Activated CD4-positive, alpha-beta memory T cell treated with anti-CD3 and anti-CD28 coated beads, Interleukin-2, amount 10 ng/mL, durations not matched to agents 7 days and 5 days (primary cell): ENCODE data around the gene EPHA6. TPM values are rescaled to one million over a fixed set of nuclear protein-coding genes. Genes with fewer than 3 reads are reported as not detected.

ENCODE experiments used
- CTCF ChIA-PET: fragments of 350-600 bp; sonication (Branson Sonifier 250); formaldehyde crosslinking; loops from one replicate; lab custom pipeline; 2021; ENCODE audit warnings: antibody characterized with exemption, inconsistent platforms; lab: Charles Lee
- POLR2A ChIA-PET: fragments of 350-600 bp; sonication (Branson Sonifier 250); formaldehyde crosslinking; loops from one replicate; lab custom pipeline; 2021; ENCODE audit warnings: antibody characterized with exemption; lab: Charles Lee
- DNase-seq: peaks from one replicate; pipeline ENCODE4 v3.0.0-alpha.2; 2020
- H3K27ac Mint-ChIP-seq: one replicate; pipeline ENCODE4 v1.8.0; 2021; ENCODE audit warnings: mild to moderate bottlenecking, mixed read lengths
- H3K27me3 Mint-ChIP-seq: one replicate; pipeline ENCODE4 v1.8.0; 2021; ENCODE audit warnings: mixed read lengths
- H3K36me3 Mint-ChIP-seq: one replicate; pipeline ENCODE4 v1.8.0; 2021; ENCODE audit warnings: low read depth, mixed read lengths
- H3K4me1 Mint-ChIP-seq: one replicate; pipeline ENCODE4 v1.8.0; 2021; ENCODE audit warnings: mixed read lengths
- H3K4me3 Mint-ChIP-seq: one replicate; pipeline ENCODE4 v1.8.0; 2021; ENCODE audit warnings: mild to moderate bottlenecking, mixed read lengths
- H3K9me3 Mint-ChIP-seq: one replicate; pipeline ENCODE4 v1.8.0; 2021; ENCODE audit warnings: mixed read lengths
- total RNA-seq, 2 experiments: library from RNA; stranded (reverse); gene quantifications; one replicate each; pipeline ENCODE4 v1.2.3, GENCODE V29; 2021

Gene EPHA6
- total RNA-seq, 2 experiments from 2014 or later: not detected

DNA sequence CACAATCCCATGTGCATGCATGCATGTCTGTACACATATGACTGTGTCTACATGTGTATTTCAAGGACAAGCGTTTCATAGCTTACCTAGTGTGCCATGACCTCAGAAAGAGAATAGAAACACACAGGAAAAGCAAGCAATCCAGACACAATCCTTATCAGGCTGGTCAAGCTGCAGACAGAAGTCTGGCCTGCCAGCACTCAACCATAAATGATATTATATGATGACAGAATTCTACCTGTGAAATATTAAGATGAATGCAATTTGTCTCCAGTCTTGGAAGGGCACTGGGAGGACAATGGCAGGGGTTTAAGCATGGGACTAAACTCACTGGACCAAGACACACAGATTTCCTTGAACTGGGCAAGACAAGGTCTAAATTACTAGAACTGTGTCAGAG is 899.2 kb downstream of the EPHA6 start:
- no peak for DNase-seq
- ChIA-PET POLR2A (no interaction called here), CTCF (no interaction called here)
- Mint-ChIP-seq H3K27me3 (peaks cover 7% of the 10 kb centered on the region), H3K4me3 (no peak overlapping the region), H3K36me3 (no peaks in the 10 kb centered on the region), H3K27ac (no peak overlapping the region), H3K4me1 (no peaks in the 10 kb centered on the region), H3K9me3 (no peaks in the 10 kb centered on the region)

DNA sequence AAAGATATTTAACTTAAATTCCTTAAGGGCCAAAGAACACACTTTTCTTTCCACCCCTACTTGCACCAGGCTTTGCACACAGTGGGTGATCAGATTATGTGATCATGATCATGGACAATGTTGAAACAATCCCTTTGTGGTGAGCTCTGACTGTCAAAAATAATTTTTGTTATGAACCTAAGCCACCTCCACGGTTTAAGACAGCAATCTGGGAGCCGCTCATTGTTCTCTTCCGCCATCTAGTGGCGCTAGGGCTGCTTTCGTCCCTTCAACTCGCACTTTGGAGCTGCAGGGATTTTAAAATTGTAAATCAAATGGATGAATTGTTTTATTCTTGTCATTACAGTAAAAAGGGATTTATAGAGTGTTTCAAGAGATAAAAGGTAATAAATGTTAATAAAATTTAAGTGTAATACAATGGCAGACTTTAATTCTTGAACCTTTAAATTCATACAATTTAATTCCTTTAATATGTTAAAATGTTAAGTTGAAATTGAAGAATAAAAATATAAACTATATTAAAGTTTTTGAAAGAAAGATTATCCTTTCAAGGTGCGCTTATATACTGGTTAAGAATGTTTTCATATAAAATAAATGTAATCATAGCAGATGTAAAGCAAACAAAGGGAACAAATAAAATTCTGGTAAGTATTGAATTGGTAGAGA is 904.9 kb downstream of the EPHA6 start:
- no peaks in the 10 kb centered on the region for H3K9me3 Mint-ChIP-seq
- no peaks in the 10 kb centered on the region for H3K36me3 Mint-ChIP-seq
- no peak overlapping the region for H3K27ac Mint-ChIP-seq
- ChIA-PET POLR2A (no interaction called here), CTCF (interaction anchor here (0.6 to 2.7 kb wide), 16 partner anchors 10 to 857 kb away, joined by 3 to 11 read pairs (median 4); partner anchors contain the start of gene ARL6)
- peaks cover 8% of the 10 kb centered on the region for H3K27me3 Mint-ChIP-seq
- no peak overlapping the region for H3K4me3 Mint-ChIP-seq
- H3K4me1 Mint-ChIP-seq: no peaks in the 10 kb centered on the region
- DNase-seq: peak; percentile 62

DNA sequence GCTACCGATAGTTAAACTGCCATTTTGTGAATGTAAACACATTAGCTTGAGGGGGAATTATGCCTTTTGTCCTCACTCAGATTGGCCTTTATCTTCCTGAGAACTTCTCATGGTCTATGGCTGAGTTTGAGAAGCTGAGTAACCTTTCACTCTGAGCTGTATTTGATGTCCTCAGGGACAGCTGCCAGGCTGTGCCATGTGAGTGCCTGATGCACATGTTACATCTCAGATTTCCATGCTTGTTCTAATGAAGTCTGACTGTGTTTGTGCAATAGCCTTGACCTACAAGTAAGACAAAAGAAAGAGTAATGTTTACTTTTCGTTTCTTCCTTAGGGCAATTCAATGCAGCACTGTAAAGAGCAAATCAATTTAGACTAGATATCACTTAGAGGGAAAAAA is 906.0 kb downstream of the EPHA6 start:
- Mint-ChIP-seq H3K9me3 (no peaks in the 10 kb centered on the region), H3K4me3 (no peak overlapping the region), H3K27me3 (peaks cover 8% of the 10 kb centered on the region), H3K27ac (no peak overlapping the region), H3K36me3 (no peaks in the 10 kb centered on the region), H3K4me1 (no peaks in the 10 kb centered on the region)
- POLR2A ChIA-PET: no interaction called here
- CTCF ChIA-PET: interaction anchor here (0.8 to 2.7 kb wide), 5 partner anchors 8 to 858 kb away, joined by 3 to 8 read pairs (median 3); no protein-coding TSS in a partner anchor
- DNase-seq: no peak

DNA sequence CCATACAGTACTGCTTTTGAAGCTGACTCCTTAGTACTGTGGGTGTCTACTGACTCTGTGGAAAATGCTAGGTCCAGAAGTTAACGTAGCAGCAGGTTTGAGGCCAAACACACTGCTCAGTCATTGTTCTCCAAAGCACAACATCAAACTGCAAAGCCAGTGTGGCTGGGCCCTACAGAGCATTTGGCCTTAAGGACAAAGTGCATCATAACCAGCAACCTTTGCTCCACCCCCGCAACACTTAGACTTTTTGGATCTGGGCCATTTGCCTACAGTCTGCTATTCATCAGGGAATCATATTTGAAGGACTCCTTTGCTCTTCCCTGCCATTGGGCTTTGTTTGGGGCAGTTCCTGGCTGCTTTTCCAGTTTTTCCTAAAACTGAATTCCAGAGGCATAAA is 907.1 kb downstream of the EPHA6 start:
- H3K27ac Mint-ChIP-seq: no peak overlapping the region
- H3K27me3 Mint-ChIP-seq: peaks cover 8% of the 10 kb centered on the region
- H3K4me3 Mint-ChIP-seq: no peak overlapping the region
- no peaks in the 10 kb centered on the region for H3K9me3 Mint-ChIP-seq
- no peaks in the 10 kb centered on the region for H3K36me3 Mint-ChIP-seq
- ChIA-PET CTCF (no interaction called here), POLR2A (no interaction called here)
- no peaks in the 10 kb centered on the region for H3K4me1 Mint-ChIP-seq
- no peak for DNase-seq

DNA sequence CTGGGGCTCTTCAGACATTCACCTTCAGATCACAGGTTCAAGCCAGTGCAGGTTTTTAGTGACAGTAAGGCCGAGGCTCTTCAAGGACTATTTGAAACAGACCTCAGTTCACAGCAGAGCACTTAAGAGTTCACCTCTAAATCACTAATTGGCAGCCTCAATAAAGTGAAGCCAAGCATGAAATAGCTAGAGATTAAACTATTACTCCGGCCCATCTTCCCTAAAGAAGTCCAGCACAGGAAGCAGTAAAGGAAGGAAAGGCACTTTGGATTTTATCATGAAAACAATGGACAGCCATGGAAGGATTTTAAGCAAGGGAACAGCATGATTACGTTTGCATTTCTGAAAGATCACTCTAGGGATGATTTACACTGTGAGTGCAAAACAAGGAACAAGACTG is 922.5 kb downstream of the EPHA6 start:
- Mint-ChIP-seq H3K27me3 (peaks cover 11% of the 10 kb centered on the region), H3K9me3 (no peaks in the 10 kb centered on the region), H3K4me3 (no peak overlapping the region), H3K36me3 (no peaks in the 10 kb centered on the region), H3K4me1 (no peaks in the 10 kb centered on the region), H3K27ac (no peak overlapping the region)
- CTCF ChIA-PET: interaction anchor here (1.6 kb wide), 1 partner anchor 18 kb away, joined by 4 read pairs; no protein-coding TSS in a partner anchor
- POLR2A ChIA-PET: no interaction called here
- no peak for DNase-seq

DNA sequence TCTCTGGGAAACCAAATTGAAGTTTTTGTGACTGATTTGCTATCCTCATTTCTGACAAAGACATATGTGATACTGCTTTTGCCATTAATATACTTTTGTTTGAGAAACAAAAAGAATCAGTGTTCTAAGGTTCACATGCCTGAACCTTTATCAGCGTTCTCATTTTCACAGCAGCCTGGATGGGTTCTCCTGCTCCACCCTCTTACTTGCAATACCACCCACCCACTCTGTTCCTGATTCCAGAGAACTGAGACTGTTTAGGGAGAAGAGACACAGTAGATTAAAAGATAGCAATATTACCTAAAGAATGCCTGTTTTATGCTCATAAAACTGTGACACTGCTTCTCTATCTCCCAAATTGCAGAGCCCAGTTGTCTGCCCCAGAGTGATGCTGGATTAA is 924.4 kb downstream of the EPHA6 start:
- Mint-ChIP-seq H3K9me3 (no peaks in the 10 kb centered on the region), H3K27me3 (peaks cover 11% of the 10 kb centered on the region), H3K4me3 (no peak overlapping the region), H3K36me3 (no peaks in the 10 kb centered on the region), H3K27ac (no peak overlapping the region), H3K4me1 (no peaks in the 10 kb centered on the region)
- ChIA-PET CTCF (no interaction called here), POLR2A (no interaction called here)
- DNase-seq: no peak

DNA sequence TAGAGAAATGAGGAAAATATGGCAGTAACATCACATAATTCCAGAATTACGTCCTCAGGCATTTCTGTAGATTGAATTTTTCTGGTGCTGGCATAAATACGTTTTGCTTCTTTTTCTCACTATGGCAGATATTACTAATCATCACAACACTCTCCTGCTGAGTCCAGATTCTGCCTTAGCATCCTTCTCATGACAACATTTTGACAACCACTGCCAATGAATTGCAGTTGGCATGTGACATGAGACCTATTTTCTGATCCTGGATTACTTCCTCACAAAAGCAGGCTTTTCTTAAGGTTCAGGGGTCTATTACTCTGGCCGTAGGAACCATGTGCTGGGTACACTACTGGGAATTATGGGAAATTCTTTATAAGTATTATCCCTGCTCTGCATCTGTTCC is 927.6 kb downstream of the EPHA6 start:
- H3K4me3 Mint-ChIP-seq: no peak overlapping the region
- H3K27ac Mint-ChIP-seq: no peak overlapping the region
- H3K36me3 Mint-ChIP-seq: no peaks in the 10 kb centered on the region
- DNase-seq: no peak
- H3K27me3 Mint-ChIP-seq: peaks cover 12% of the 10 kb centered on the region
- H3K9me3 Mint-ChIP-seq: no peaks in the 10 kb centered on the region
- H3K4me1 Mint-ChIP-seq: no peaks in the 10 kb centered on the region
- ChIA-PET POLR2A (no interaction called here), CTCF (no interaction called here)

DNA sequence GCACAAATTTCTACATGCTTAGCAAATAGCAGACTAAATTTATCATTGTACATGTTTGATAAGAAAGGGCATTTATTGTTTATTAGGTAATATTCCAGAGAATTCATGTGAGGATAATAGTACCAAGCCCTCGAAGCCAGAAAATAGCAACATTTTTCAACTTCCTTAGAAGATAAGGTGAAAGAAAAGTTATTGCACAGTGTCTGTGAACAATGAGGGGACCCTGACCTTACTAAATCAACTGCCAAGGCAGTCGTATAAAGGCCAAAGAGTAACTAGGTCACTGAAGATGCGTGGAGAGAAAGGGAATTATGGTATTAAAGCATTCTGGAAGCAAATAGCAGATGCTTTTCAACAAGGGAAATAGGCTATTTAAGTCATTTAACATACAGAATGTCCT is 929.9 kb downstream of the EPHA6 start:
- no peaks in the 10 kb centered on the region for H3K9me3 Mint-ChIP-seq
- peaks cover 11% of the 10 kb centered on the region for H3K27me3 Mint-ChIP-seq
- no peak overlapping the region for H3K4me3 Mint-ChIP-seq
- H3K27ac Mint-ChIP-seq: no peak overlapping the region
- POLR2A ChIA-PET: no interaction called here
- H3K4me1 Mint-ChIP-seq: no peaks in the 10 kb centered on the region
- H3K36me3 Mint-ChIP-seq: no peaks in the 10 kb centered on the region
- no peak for DNase-seq
- CTCF ChIA-PET: no interaction called here

DNA sequence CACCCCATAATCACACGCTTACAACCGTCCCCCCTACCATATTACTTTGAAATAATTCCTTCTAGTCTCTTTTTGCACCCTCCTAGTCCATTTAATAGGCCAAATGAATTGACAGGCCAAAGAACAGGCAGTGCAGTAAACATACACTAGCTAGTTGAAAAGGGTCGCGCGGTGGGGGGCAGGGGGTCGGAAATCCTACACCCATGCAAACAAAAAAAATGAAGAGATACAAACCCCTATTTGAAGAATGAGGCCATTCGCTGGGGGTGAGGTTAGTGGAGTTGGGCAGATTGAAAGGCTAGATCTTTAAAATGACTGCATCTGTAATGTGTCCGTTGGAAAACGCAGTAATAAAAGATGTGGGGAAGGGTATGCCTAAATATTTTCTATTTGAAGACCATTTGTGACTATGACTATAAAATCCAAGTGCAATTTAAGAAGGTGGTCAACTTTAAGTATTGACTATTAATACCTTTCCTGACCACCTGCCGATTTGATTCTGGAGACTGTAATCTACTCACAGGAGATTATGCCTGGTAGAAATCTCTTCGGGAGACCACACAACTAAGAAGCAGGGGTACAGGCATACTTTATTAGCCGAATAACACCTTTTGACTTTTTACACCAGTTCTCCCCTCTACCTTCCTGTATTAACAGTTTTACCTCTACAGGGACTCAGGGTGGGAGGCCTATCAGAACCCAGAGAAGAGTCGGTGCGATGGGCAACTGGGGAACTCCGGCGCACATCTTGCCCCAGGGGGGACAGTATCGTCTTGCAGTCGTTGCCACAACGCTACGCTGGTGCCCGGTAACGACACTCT is 949.4 kb downstream of the EPHA6 start:
- H3K4me1 Mint-ChIP-seq: peaks cover 38% of the 10 kb centered on the region
- CTCF ChIA-PET: interaction anchor here (0.7 to 1.8 kb wide), 7 partner anchors 45 to 565 kb away, joined by 3 to 12 read pairs (median 3); no protein-coding TSS in a partner anchor
- DNase-seq: no peak
- H3K4me3 Mint-ChIP-seq: peak overlapping the region; percentile 97
- no peaks in the 10 kb centered on the region for H3K9me3 Mint-ChIP-seq
- H3K27me3 Mint-ChIP-seq: peaks cover 6% of the 10 kb centered on the region
- H3K27ac Mint-ChIP-seq: peak overlapping the region; percentile 84
- POLR2A ChIA-PET: interaction anchor here (0.8 to 1.2 kb wide), 4 partner anchors 12 to 275 kb away, joined by 3 to 4 read pairs (median 3); no protein-coding TSS in a partner anchor
- no peaks in the 10 kb centered on the region for H3K36me3 Mint-ChIP-seq

DNA sequence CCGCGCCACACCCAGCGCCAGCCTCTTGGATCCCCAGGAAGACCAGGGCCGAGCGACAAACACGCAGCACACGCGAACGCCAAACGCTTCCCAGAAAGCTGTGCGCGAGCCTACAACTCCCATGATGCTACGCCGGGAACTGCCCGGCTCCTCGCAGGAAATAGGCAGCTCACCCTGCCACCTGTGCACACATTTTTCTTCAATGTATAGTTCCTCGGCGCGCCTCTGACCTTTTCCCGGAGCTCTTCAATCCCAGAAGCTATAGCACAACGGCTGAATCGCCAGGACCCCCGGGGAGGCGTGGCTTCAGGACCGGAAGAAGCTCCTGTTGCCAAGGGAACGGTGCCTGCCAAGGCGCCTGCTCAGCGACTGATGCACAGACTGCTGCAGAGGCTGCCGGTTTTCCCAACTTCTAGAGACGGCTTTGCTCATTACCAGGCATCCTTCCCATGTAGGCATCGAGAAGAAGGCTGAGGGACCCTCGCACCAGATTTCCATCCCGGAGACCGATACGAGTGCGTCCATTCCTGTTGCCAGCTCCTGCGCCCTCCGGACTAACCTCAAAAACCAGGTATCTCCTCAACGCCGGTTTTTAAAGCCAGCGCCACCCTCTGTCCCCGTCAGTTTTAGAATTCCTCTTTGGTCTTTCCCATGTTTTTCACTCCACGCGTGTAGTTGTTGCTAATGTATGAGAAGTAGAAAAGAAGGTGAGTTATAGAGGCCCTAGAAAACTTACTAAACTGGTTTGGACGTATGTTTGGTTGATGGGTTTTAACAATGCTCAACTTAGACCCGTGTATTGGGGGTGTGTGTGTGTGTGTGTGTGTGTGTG is 950.2 kb downstream of the EPHA6 start, which contains the start of gene ARL6:
Gene ARL6, plus strand, starts transcription at position 352 of the 832 bp plus-strand sequence. CDS start 3,350 bp downstream, outside the sequence.
- ChIA-PET POLR2A (interaction anchor here (0.8 to 1.5 kb wide), 6 partner anchors 12 to 274 kb away, joined by 3 to 5 read pairs (median 4); partner anchors contain the start of gene CRYBG3), CTCF (interaction anchor here (0.7 to 1.8 kb wide), 8 partner anchors 45 to 564 kb away, joined by 3 to 12 read pairs (median 3); no protein-coding TSS in a partner anchor)
- Mint-ChIP-seq H3K27me3 (no peaks in the 10 kb centered on the region), H3K9me3 (no peaks in the 10 kb centered on the region), H3K4me3 (peak within 1 kb of the TSS; percentile 97), H3K27ac (peak within 1 kb of the TSS; percentile 84), H3K36me3 (peaks cover 2% of the 10 kb centered on the region), H3K4me1 (peaks cover 38% of the 10 kb centered on the region)
- peak; percentile 78 for DNase-seq

DNA sequence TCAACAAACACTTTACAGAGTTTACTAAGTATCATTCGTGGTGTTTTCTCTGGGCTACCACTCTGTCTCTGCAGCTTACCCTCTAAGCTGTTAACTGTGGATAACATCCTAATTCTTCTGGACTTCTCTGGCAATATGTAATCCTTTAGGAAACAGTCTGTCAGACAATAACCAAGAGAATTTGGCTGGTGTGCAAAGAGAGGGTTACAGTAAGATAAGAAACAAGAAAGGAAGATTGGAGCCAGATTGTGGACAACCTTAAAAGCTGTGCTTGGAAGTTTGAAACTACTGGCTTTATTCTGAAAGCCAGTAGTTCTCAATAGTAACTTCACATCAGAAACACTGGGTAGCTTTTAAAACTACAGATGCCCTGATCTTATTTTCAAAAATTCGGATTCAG is 950.9 kb downstream of the EPHA6 start:
- CTCF ChIA-PET: interaction anchor here (1.0 to 1.8 kb wide), 4 partner anchors 46 to 274 kb away, joined by 3 to 12 read pairs (median 5); no protein-coding TSS in a partner anchor
- Mint-ChIP-seq H3K36me3 (peaks cover 6% of the 10 kb centered on the region), H3K9me3 (no peaks in the 10 kb centered on the region), H3K4me3 (peak overlapping the region; percentile 97), H3K27me3 (no peaks in the 10 kb centered on the region), H3K4me1 (peaks cover 38% of the 10 kb centered on the region), H3K27ac (no peak overlapping the region)
- POLR2A ChIA-PET: interaction anchor here (1.0 to 1.5 kb wide), 3 partner anchors 56 to 273 kb away, joined by 3 to 5 read pairs (median 4); partner anchors contain the start of gene CRYBG3
- DNase-seq: no peak

DNA sequence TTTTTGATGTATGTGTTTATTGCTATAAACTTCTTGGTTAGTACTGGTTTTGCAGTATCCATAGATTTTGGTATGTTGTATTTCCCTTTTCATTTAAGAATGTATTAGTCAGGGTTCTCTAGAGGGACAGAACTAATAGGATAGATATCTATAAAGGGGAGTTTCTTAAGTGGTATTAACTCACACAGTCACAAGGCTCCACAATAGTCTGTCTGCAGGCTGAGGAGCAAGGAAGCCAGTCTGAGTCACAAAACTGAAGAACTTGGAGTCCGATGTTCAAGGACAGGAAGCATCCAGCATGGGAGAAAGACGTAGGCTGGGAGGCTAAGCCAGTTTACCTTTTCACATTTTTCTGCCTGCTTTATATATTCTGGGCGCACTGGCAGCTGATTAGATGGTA is 958.5 kb downstream of the EPHA6 start:
- ChIA-PET POLR2A (no interaction called here), CTCF (no interaction called here)
- no peak overlapping the region for H3K4me3 Mint-ChIP-seq
- H3K4me1 Mint-ChIP-seq: no peaks in the 10 kb centered on the region
- DNase-seq: no peak
- H3K9me3 Mint-ChIP-seq: no peaks in the 10 kb centered on the region
- no peaks in the 10 kb centered on the region for H3K27me3 Mint-ChIP-seq
- peaks cover 27% of the 10 kb centered on the region for H3K36me3 Mint-ChIP-seq
- H3K27ac Mint-ChIP-seq: no peak overlapping the region
